WTC11 (cell line): ENCODE measurements around the gene NECAB3. TPM values are rescaled to one million over a fixed set of nuclear protein-coding genes. Genes with fewer than 3 reads are reported as not detected.

ENCODE experiments used
- ATAC-seq: fragments of 200-7000 bp; cut with Tn5 transposase; 2 replicates; pipeline ENCODE4 v1.10.0; 2021; ENCODE audit warnings: mild to moderate bottlenecking, moderate library complexity
- CTCF ChIA-PET: fragments of 300-600 bp; sonication (Branson Sonifier 250); formaldehyde crosslinking; loops from one replicate; lab custom pipeline; 2021; ENCODE audit warnings: antibody characterized with exemption; lab: Charles Lee
- POLR2A ChIA-PET: fragments of 350-600 bp; sonication (Branson Sonifier 250); formaldehyde crosslinking; loops from one replicate; lab custom pipeline; 2021; ENCODE audit warnings: antibody characterized with exemption; lab: Charles Lee
- DNase-seq: peaks from one replicate; pipeline ENCODE4 v3.0.0; 2021; ENCODE audit warnings: low spot score
- H3K27ac Mint-ChIP-seq: 2 replicates; pipeline ENCODE4 v1.8.0; 2021; ENCODE audit warnings: mixed read lengths
- H3K27me3 Mint-ChIP-seq: 2 replicates; pipeline ENCODE4 v1.8.0; 2021; ENCODE audit warnings: low read depth, mild to moderate bottlenecking, moderate library complexity, mixed read lengths
- H3K36me3 Mint-ChIP-seq: 2 replicates; pipeline ENCODE4 v1.8.0; 2021; ENCODE audit warnings: mixed read lengths
- H3K4me1 Mint-ChIP-seq: 2 replicates; pipeline ENCODE4 v1.8.0; 2022; ENCODE audit warnings: mixed read lengths
- H3K4me3 Mint-ChIP-seq: 2 replicates; pipeline ENCODE4 v1.8.0; 2021; ENCODE audit warnings: mild to moderate bottlenecking, moderate library complexity, mixed read lengths
- H3K9me3 Mint-ChIP-seq: 2 replicates; pipeline ENCODE4 v1.8.0; 2021; ENCODE audit warnings: mixed read lengths
- ARID4B ChIP-seq: sonication (generic); formaldehyde crosslinking; IDR thresholded peaks from 2 replicates; pipeline ENCODE4 v1.8.0; 2023; ENCODE audit warnings: missing genetic modification reagents, mild to moderate bottlenecking, borderline replicate concordance
- ATF2 ChIP-seq: sonication (generic); formaldehyde crosslinking; IDR thresholded peaks from 2 replicates; pipeline ENCODE4 v1.8.1; 2022; ENCODE audit warnings: low read depth, missing genetic modification reagents, borderline replicate concordance
- CTCF ChIP-seq: fragments of 200-600 bp; IDR thresholded peaks from 2 replicates; pipeline ENCODE4 v1.8.0; 2022; ENCODE audit warnings: antibody characterized with exemption
- E2F5 ChIP-seq: sonication (generic); formaldehyde crosslinking; IDR thresholded peaks from 2 replicates; pipeline ENCODE4 v1.8.1; 2022; ENCODE audit warnings: mild to moderate bottlenecking, moderate library complexity, missing genetic modification reagents
- FOXK1 ChIP-seq: sonication (generic); formaldehyde crosslinking; IDR thresholded peaks from 2 replicates; pipeline ENCODE4 v1.8.0; 2022; ENCODE audit warnings: mild to moderate bottlenecking, moderate library complexity, missing genetic modification reagents
- GTF2I ChIP-seq: fragments of 250-450 bp; sonication (Bioruptor Pico); conservative IDR thresholded peaks from 2 replicates; pipeline ENCODE4 v1.4.0; 2021; ENCODE audit warnings: mild to moderate bottlenecking
- HMGXB4 ChIP-seq: sonication (generic); formaldehyde crosslinking; IDR thresholded peaks from 2 replicates; pipeline ENCODE4 v1.8.1; 2023; ENCODE audit warnings: mild to moderate bottlenecking, moderate library complexity, missing genetic modification reagents
- IRF1 ChIP-seq: sonication (generic); formaldehyde crosslinking; IDR thresholded peaks from 2 replicates; pipeline ENCODE4 v1.8.0; 2023; ENCODE audit warnings: missing genetic modification reagents
- JUN ChIP-seq: sonication (generic); formaldehyde crosslinking; IDR thresholded peaks from 2 replicates; pipeline ENCODE4 v1.8.0; 2023; ENCODE audit warnings: mild to moderate bottlenecking, missing genetic modification reagents
- MLX ChIP-seq: sonication (generic); formaldehyde crosslinking; IDR thresholded peaks from 2 replicates; pipeline ENCODE4 v1.8.1; 2023; ENCODE audit warnings: mild to moderate bottlenecking, missing genetic modification reagents, moderate library complexity
- NFATC4 ChIP-seq: fragments of 250-450 bp; sonication (Bioruptor Pico); IDR thresholded peaks from 2 replicates; pipeline ENCODE4 v1.9.0; 2021; ENCODE audit warnings: mild to moderate bottlenecking
- OVOL2 ChIP-seq: fragments of 250-450 bp; sonication (Bioruptor Pico); IDR thresholded peaks from 2 replicates; pipeline ENCODE4 v1.9.0; 2021; ENCODE audit warnings: mild to moderate bottlenecking, borderline replicate concordance
- SMAD3 ChIP-seq: sonication (generic); formaldehyde crosslinking; IDR thresholded peaks from 2 replicates; pipeline ENCODE4 v1.8.0; 2022; ENCODE audit warnings: missing genetic modification reagents, mild to moderate bottlenecking, borderline replicate concordance
- STAT6 ChIP-seq: sonication (generic); formaldehyde crosslinking; conservative IDR thresholded peaks from 2 replicates; pipeline ENCODE4 v1.8.1; 2023; ENCODE audit warnings: mild to moderate bottlenecking, low read depth, missing genetic modification reagents, moderate library complexity
- TEAD4 ChIP-seq: sonication (generic); formaldehyde crosslinking; IDR thresholded peaks from 2 replicates; pipeline ENCODE4 v1.8.0; 2022; ENCODE audit warnings: mild to moderate bottlenecking, missing genetic modification reagents
- ZBTB21 ChIP-seq: sonication (generic); formaldehyde crosslinking; IDR thresholded peaks from 2 replicates; pipeline ENCODE4 v1.8.1; 2023; ENCODE audit warnings: mild to moderate bottlenecking, missing genetic modification reagents, borderline replicate concordance
- ZMAT4 ChIP-seq: fragments of 250-450 bp; sonication (Bioruptor Pico); IDR thresholded peaks from 2 replicates; pipeline ENCODE4 v1.9.0; 2021; ENCODE audit warnings: mild to moderate bottlenecking
- ZNF232 ChIP-seq: sonication (generic); formaldehyde crosslinking; IDR thresholded peaks from 2 replicates; pipeline ENCODE4 v1.8.0; 2022; ENCODE audit warnings: mild to moderate bottlenecking, missing genetic modification reagents
- ZNF512 ChIP-seq: sonication (generic); formaldehyde crosslinking; IDR thresholded peaks from 2 replicates; pipeline ENCODE4 v1.8.1; 2022; ENCODE audit warnings: missing genetic modification reagents, borderline replicate concordance
- total RNA-seq: library from RNA; stranded (reverse); gene quantifications from 3 replicates; pipeline ENCODE4 v1.2.3, GENCODE V29; 2021

The NECAB3 gene
- total RNA-seq, 1 experiment from 2014 or later: 38.0 TPM

- H3K4me3 Mint-ChIP-seq: no peak overlapping the region
- TF ChIP-seq NFATC4 (CRISPR knock-in tag): no peak
- no peak for TF ChIP-seq JUN
- no peak for TF ChIP-seq MLX (CRISPR knock-in tag)
- no peak for TF ChIP-seq FOXK1 (CRISPR knock-in tag)
- TF ChIP-seq TEAD4: no peak
- no peak for TF ChIP-seq ZBTB21
- no peak for TF ChIP-seq GTF2I
- no peak for TF ChIP-seq ARID4B (CRISPR knock-in tag)
- no peak for TF ChIP-seq CTCF
- TF ChIP-seq SMAD3 (CRISPR knock-in tag): no peak
- no peak for TF ChIP-seq OVOL2 (CRISPR knock-in tag)
- TF ChIP-seq STAT6 (CRISPR knock-in tag): no peak
- TF ChIP-seq, all 79 proteins: peak for 0
- no peaks in the 10 kb centered on the region for H3K27me3 Mint-ChIP-seq
- ChIA-PET CTCF (interaction anchor here (2.1 kb wide), 1 partner anchor 27 kb away, joined by 5 read pairs; no protein-coding TSS in a partner anchor), POLR2A (no interaction called here)
- no peak for ATAC-seq
- H3K27ac Mint-ChIP-seq: no peak overlapping the region
- no peak for DNase-seq
- H3K4me1 Mint-ChIP-seq: no peaks in the 10 kb centered on the region
- H3K36me3 Mint-ChIP-seq: peaks cover 46% of the 10 kb centered on the region
- H3K9me3 Mint-ChIP-seq: no peaks in the 10 kb centered on the region
Measured at GRCh38 chr20:33626190-33626589, 48.0 kb downstream of the NECAB3 start.

- Mint-ChIP-seq H3K4me1 (no peaks in the 10 kb centered on the region), H3K27ac (no peak overlapping the region), H3K4me3 (no peak overlapping the region), H3K27me3 (no peaks in the 10 kb centered on the region), H3K36me3 (peaks cover 36% of the 10 kb centered on the region), H3K9me3 (no peaks in the 10 kb centered on the region)
- POLR2A ChIA-PET: no interaction called here
- DNase-seq: no peak
- CTCF ChIA-PET: no interaction called here
- ATAC-seq: no peak
- TF ChIP-seq E2F5 (no peak), HMGXB4 (CRISPR knock-in tag) (no peak), ZNF512 (CRISPR knock-in tag) (no peak), IRF1 (CRISPR knock-in tag) (no peak), ZNF232 (CRISPR knock-in tag) (no peak), TEAD4 (no peak), ZMAT4 (CRISPR knock-in tag) (no peak), ATF2 (CRISPR knock-in tag) (no peak)
Measured at GRCh38 chr20:33624399-33624798, 49.8 kb downstream of the NECAB3 start.
